Thyroid gland (tissue), 4 donors: ENCODE measurements around the gene CPTP.

Source experiments
- POLR2A ChIP-seq, 2 donors: fragments of 450-650 bp; IDR thresholded peaks; one replicate each; pipeline ENCODE4 v1.6.1; 2017; ENCODE audit warnings: antibody characterized with exemption in 2 of 2, mild to moderate bottlenecking in 2 of 2, moderate library complexity in 1 of 2
- TF ChIP-seq, protein P1 (sequence below), 6 experiments: fragments of 200-600 bp in 3 of 6; fragments of 450-650 bp in 3 of 6; sonication (generic) in 3 of 6; IDR thresholded peaks; one replicate each; pipeline ENCODE4 v1.5.1; 2016 to 2019; ENCODE audit warnings: antibody characterized with exemption in 6 of 6, mild to moderate bottlenecking in 2 of 6, inconsistent platforms in 1 of 6, moderate library complexity in 1 of 6

DNA sequence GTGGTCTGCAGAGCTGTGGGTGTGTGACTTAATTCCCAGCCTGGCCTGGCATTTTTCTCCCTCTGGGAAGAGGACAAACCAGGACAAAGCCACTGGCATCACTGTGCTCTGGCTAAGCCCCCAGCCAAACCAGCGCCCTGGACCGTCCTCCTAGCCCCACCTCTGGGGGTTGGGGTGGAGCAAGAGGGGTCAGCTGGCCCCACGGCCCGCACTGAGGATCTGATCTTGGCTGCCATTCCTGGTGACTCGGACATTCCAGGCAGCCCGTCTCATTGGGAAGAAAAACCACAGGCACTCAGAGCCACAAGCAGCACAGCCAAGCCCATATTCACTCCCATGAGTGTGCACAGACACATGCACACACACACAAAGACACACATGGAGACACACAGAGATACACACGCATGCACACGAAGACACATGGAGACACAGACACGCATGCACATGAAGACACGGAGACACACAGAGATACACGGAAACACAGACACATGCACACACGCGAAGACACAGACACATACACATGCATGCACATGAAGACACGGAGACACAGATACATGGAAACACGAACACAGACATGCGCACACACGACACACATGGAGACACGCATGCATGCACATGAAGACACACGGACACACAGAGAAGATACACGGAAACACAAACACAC lies 36.0 kb downstream of the CPTP start:
- TF ChIP-seq, protein P1, sequence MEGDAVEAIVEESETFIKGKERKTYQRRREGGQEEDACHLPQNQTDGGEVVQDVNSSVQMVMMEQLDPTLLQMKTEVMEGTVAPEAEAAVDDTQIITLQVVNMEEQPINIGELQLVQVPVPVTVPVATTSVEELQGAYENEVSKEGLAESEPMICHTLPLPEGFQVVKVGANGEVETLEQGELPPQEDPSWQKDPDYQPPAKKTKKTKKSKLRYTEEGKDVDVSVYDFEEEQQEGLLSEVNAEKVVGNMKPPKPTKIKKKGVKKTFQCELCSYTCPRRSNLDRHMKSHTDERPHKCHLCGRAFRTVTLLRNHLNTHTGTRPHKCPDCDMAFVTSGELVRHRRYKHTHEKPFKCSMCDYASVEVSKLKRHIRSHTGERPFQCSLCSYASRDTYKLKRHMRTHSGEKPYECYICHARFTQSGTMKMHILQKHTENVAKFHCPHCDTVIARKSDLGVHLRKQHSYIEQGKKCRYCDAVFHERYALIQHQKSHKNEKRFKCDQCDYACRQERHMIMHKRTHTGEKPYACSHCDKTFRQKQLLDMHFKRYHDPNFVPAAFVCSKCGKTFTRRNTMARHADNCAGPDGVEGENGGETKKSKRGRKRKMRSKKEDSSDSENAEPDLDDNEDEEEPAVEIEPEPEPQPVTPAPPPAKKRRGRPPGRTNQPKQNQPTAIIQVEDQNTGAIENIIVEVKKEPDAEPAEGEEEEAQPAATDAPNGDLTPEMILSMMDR (IDR thresholded peaks at IDR 0.05) = no peak
- TF ChIP-seq POLR2A (IDR thresholded peaks at IDR 0.05) = no peak
